Skin epidermis (tissue), 12 donors: Measurements from ENCODE around the gene PDXDC1.
"Not testable (repeated sequence)": the region's sequence is repeated elsewhere in the genome, so short reads cannot be mapped to it uniquely, and the experiment has no call there.

Experiments used
- H3K27ac ChIP-seq, 21 experiments: fragments of 200-600 bp; sonication (generic) in 11 of 21; one replicate each; pipeline ENCODE4 v1.5.0; 2020; ENCODE audit warnings: mild to moderate bottlenecking in 3 of 21, inconsistent platforms in 2 of 21, moderate library complexity in 2 of 21
- H3K4me3 ChIP-seq, 7 experiments: fragments of 200-600 bp; sonication (generic) in 2 of 7; one replicate each; pipeline ENCODE4 v1.5.0; 2020; ENCODE audit warnings: inconsistent platforms in 2 of 7, mild to moderate bottlenecking in 2 of 7, moderate library complexity in 1 of 7

The PDXDC1 gene

DNA sequence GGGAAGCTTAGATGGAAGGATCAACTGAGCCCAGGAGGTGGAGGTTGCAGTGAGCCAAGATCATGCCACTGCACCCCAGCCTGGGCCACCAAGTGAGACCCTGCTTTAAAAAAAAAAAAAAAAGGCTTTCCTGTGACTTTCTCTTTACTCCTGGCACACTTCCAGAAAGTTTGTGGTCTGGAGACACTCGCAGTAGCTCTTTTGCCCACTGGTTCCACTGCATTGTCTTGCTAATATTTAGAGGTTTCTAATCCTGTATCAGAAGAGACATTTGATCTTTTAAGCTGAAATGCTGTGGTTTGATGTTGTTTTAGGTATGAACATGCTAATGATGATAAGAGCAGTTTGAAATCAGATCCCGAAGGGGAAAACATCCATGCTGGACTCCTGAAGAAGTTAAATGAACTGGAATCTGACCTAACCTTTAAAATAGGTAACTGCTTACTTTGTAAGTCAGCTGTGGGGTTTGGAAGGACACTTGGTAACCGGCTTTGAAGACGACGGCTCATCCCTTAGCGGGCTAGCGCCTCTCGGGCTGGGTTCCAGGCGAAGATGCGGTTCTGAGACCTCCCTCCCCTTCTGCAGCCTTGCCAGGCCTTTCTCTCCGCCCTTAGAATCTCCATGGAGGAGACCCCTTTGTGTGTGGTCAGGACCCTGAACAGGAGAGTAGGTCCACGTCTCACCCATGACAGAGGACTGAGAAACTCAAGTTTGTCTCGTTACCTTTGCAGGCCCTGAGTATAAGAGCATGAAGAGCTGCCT, 57.9 kb downstream of the PDXDC1 start:
- H3K4me3 ChIP-seq, result no peak overlapping the region

GRCh38 chr16:15033309-15033707, 58.5 kb downstream of the PDXDC1 start:
- Histone ChIP-seq H3K27ac (no peak overlapping the region), H3K4me3 (no peak overlapping the region)

More for the DNA sequence above, 57.9 kb downstream of the PDXDC1 start:
- H3K27ac ChIP-seq, result no peak overlapping the region

DNA sequence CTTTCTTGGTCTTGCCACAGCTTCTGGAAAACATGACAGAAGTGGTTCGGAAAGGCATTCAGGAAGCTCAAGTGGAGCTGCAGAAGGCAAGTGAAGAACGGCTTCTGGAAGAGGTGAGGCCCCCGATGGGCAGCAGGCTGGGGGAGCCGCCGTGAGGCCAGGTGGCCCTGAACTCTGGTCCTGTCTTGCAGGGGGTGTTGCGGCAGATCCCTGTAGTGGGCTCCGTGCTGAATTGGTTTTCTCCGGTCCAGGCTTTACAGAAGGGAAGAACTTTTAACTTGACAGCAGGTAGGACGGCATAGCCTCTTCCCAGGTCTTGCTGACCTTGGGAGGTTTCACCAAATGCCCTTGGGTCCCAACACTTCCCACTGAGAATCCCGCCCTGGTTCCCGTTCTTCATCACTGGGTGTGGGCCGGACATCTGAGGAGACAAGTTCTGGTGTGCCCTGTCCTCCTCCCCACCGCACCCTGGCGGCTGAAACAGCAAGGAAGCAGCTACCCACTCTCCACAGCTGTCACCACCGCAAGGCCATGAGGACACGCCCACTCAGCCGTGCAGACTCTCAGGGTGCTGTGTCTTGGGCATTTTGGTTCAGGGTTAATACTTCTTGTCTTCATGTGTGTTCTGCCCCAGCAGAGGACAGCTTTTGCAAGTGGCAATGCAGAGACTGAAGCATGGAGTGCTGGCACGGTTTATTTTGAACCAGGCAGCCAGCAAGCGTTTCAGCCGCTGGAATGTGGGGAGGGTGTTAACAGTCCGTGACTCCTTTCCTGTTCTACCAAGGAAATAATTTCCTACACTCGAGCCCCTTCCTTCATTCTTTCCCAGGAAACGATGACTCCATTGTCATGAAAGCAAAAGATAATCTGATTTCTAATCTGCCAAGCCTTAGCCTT, 59.7 kb downstream of the PDXDC1 start:
- Histone ChIP-seq H3K4me3 (no peak overlapping the region), H3K27ac (peak overlapping the region in 13 of 21 experiments; percentile 6 to 68 (median 43))

GRCh38 chr16:15035163-15035729, 60.4 kb downstream of the PDXDC1 start:
- no peak overlapping the region for H3K4me3 ChIP-seq
- peak overlapping the region in 13 of 21 experiments; percentile 6 to 68 (median 43) for H3K27ac ChIP-seq

- no peak overlapping the region for H3K27ac ChIP-seq
- no peak overlapping the region for H3K4me3 ChIP-seq
Measured at GRCh38 chr16:15037003-15037402, 62.2 kb downstream of the PDXDC1 start.

DNA sequence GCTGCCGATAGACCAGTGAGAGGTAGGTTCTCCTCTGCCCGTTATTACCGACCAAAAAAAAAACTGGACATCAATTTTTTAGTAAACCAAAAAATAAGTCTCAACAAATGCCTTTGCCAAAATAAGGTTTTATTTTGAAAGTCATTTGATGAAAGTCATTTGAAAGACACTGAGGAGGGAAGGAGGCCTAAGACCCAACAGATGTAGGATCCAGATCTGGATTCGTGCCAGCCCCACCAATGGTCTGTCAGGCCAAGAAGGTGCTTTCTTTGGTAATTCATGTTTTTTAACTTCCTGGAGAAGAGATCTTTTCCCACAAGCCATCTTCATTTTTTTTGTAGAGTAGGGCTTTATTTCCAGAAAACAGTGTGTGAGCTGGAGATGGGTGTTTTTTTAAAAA, 62.9 kb downstream of the PDXDC1 start:
- H3K27ac ChIP-seq, result no peak overlapping the region
- no peak overlapping the region for H3K4me3 ChIP-seq

GRCh38 chr16:15038689-15039088, 63.9 kb downstream of the PDXDC1 start:
- Histone ChIP-seq H3K27ac (no peak overlapping the region), H3K4me3 (no peak overlapping the region)

- Histone ChIP-seq H3K4me3 (no peak overlapping the region), H3K27ac (peak overlapping the region in 10 of 21 experiments; percentile 1 to 44 (median 18))
Measured at GRCh38 chr16:15041271-15042004, 66.6 kb downstream of the PDXDC1 start.

DNA sequence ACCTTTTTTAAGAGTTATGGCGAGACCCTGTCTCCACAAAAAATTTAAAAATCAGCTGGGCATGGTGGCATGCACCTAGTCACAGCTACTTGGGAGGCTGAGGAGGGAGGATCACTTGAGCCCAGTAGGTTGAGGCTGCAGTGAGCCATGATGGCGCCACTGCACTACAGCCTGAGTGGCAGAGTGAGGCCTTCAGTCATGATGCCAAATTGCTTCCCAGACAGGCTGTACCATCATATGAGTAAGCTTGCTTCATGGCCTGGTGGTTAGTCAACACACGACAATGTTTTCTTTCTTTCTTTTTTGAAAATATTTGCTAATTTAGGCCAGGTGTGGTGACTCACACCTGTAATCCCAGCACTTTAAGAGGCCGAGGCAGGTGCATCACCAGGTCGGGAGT, 68.5 kb downstream of the PDXDC1 start:
- H3K4me3 ChIP-seq, result no peak overlapping the region
- H3K27ac ChIP-seq, result no peak overlapping the region

DNA sequence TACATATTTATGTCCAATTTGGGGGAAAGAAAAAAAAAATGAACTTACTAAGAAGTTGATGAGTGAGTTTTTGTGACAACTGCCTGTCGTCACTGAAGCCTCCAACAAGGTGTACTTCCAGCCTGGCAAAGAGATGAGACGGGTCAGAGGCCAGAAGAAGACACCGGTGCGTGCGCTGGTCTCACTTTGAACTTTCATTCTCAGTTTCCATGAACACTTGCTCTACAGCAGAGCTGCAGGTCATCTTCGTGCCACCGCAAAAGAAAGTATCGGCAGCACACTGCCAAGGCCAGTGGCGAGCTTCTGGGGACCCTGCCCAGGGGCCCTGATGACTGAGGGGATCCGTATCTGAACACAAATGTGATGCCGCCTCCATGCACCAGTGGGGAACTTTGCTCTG, 69.5 kb downstream of the PDXDC1 start:
- H3K4me3 ChIP-seq, result no peak overlapping the region
- H3K27ac ChIP-seq, result no peak overlapping the region

DNA sequence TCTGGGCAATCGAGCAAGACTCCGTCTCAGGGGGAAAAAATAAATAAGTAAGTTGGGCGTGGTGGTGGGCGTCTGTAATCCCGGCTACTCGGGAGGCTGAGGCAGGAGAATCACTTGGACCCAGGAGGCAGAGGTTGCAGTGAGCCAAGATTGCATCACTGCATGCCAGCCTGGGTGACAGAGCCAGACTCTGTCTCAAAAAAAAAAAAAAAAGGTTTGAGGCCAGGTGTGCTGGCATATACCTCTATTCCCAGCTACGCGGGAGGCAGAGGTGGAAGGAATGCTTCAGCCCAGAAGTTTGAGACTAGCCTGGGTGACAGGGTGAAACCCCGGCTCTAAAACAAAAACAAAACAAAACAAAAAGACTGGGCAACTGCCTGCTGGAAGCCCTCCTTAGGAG, 70.4 kb downstream of the PDXDC1 start:
- H3K4me3 ChIP-seq, result not testable (repeated sequence)

GRCh38 chr16:15046692-15047376, 72.0 kb downstream of the PDXDC1 start:
- no peak overlapping the region for H3K27ac ChIP-seq

More for the DNA sequence above, 70.4 kb downstream of the PDXDC1 start:
- H3K27ac ChIP-seq, result peak overlapping the region in 4 of 21 experiments; percentile 14 to 53 (median 26)

GRCh38 chr16:15049581-15050180, 74.9 kb downstream of the PDXDC1 start:
- peak overlapping the region in 1 of 21 experiments; percentile 23 for H3K27ac ChIP-seq
- no peak overlapping the region for H3K4me3 ChIP-seq

More at GRCh38 chr16:15046692-15047376, 72.0 kb downstream of the PDXDC1 start:
- H3K4me3 ChIP-seq, result no peak overlapping the region

DNA sequence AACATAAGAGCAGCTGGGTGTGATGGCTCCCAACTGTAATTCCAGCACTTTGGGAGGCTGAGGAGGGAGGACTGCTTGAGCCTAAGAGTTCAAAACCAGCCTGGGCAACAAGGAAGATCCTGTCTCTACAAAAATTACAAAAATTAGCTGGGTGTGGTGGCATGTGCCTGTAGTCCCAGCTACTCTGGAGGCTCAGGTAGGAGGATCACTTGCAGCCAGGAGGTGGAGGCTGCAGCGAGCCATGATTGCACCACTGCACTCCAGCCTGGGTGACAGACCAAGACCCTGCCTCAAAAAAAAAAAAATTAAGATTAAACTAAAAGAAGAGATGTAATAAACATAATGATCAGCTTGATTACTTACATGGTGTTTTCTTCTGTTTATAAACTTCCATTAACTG, 75.6 kb downstream of the PDXDC1 start:
- H3K4me3 ChIP-seq, H3K27ac ChIP-seq: not testable (repeated sequence)

DNA sequence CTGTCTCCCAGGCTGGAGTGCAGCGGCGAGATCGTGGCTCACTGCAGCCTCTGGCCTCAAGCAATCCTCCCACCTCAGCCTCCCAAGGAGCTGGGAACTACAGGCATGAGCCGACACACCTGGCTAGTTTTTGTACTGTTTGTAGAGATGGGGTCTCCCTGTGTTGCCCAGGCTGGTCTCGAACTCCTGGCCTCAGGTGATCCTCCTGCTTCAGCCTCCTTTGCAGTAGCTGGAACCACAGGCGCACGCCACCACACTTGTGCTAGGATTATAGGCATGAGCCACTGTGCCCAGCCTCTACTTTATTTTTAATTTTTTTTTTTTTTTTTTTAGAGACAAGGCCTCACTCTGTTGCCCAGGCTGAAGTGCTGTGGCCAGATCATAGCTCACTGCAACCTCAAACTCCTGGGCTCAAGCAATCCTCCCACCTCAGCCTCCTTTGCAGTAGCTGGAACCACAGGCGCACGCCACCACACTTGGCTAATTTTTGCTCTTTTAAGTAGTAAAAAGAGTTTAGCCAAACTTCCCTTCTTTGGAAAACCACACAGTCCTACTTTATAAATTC, 76.6 kb downstream of the PDXDC1 start:
- Histone ChIP-seq H3K4me3 (no peak overlapping the region), H3K27ac (no peak overlapping the region)

DNA sequence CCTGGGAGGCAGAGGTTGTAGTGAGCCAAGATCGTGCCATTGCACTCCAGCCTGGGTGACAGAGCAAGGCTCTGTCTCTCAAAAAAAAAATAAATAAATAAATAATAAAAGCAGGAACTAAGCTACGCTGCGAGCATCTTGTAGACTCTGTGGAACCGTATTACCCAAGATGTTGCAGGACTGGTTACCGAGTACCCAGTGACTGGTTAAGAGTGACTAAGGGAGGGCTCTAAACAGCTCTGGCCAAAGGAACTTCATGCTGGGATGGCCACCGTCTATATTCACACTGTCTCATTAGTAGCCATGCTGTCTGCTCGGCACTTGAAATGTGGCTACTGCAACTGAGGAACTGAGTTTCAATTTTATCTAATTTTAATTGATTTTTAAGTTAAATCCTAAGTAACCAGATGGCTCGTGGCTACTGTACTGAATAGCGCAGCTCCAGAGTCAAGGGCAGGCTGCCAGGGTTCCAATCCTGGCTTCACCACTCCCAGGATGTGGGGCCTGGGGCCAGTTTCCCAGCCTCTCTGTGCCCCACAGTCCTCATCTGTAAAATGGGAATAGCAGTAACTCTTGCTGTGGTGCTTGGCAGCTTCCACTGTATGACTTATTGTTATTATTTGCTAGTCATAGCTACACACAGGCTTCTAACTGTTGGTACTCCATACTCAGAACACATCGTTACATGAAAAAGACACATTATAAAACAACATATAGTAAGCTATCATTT, 78.1 kb downstream of the PDXDC1 start:
- peak overlapping the region in 5 of 21 experiments; percentile 2 to 42 (median 14) for H3K27ac ChIP-seq
- no peak overlapping the region for H3K4me3 ChIP-seq

- Histone ChIP-seq H3K27ac (peak overlapping the region in 1 of 21 experiments; percentile 9), H3K4me3 (no peak overlapping the region)
Measured at GRCh38 chr16:15053904-15054303, 79.1 kb downstream of the PDXDC1 start.
